Breast epithelium (tissue), 3 donors: Measurements from ENCODE around the gene PMS1.

Experiments
- POLR2A ChIP-seq: fragments of 450-650 bp; IDR thresholded peaks from one replicate; pipeline ENCODE4 v1.6.1; 2016; ENCODE audit warnings: antibody characterized with exemption, mild to moderate bottlenecking, moderate library complexity
- POLR2AphosphoS5 ChIP-seq, 3 donors: sonication (generic); formaldehyde crosslinking; IDR thresholded peaks; one replicate each; pipeline ENCODE4 v1.6.1; 2017; ENCODE audit warnings: antibody characterized with exemption in 3 of 3
- TF ChIP-seq, protein P1 (sequence below), 3 donors: fragments of 450-650 bp; IDR thresholded peaks; one replicate each; pipeline ENCODE4 v1.5.1; 2016 to 2017; ENCODE audit warnings: antibody characterized with exemption in 3 of 3, mild to moderate bottlenecking in 3 of 3, moderate library complexity in 3 of 3

DNA sequence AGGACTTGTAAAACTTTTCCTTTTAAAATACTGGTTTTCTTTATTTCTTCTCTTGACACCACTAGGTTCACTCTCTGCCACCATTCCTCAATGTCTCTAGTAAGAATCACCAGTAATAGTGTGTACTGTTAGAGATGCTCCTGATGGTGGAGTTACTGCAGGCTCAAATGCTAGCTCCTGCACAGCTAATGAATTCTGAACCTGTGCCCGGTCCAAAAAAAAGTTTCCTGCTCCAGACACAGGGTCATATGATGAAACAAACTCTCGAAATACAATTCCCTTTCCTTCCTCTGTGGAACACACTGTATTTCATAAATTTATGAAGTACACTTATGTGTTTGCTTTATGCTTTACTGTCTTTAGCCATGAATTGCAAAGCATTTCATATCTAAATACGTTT lies 19.2 kb downstream of the PMS1 start:
- TF ChIP-seq, protein P1, sequence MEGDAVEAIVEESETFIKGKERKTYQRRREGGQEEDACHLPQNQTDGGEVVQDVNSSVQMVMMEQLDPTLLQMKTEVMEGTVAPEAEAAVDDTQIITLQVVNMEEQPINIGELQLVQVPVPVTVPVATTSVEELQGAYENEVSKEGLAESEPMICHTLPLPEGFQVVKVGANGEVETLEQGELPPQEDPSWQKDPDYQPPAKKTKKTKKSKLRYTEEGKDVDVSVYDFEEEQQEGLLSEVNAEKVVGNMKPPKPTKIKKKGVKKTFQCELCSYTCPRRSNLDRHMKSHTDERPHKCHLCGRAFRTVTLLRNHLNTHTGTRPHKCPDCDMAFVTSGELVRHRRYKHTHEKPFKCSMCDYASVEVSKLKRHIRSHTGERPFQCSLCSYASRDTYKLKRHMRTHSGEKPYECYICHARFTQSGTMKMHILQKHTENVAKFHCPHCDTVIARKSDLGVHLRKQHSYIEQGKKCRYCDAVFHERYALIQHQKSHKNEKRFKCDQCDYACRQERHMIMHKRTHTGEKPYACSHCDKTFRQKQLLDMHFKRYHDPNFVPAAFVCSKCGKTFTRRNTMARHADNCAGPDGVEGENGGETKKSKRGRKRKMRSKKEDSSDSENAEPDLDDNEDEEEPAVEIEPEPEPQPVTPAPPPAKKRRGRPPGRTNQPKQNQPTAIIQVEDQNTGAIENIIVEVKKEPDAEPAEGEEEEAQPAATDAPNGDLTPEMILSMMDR (IDR thresholded peaks at IDR 0.05), result no peak
- TF ChIP-seq POLR2AphosphoS5 (IDR thresholded peaks at IDR 0.05), result no peak
- no peak for TF ChIP-seq POLR2A
